ENCODE data around the gene RFC5.

RFC5 gene

DNA sequence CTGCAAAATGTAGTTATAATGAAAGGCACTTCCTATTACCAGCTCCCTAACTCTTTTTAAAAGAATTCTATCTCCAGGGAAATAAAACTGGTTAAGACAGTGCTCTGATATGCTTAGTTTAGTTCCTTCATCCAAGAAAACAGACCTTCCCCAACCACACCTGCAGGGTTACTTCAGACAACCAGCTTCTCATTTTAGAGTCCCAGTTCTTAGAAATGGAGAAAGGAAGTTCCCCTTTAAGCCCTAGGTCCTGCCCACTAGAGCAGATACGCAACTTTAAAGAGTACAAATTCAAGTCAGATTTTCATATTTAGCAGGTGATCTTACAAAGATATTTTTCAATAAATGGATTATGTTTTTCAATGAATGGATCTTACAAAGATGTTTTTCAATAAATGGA is 48.9 kb downstream of the RFC5 start:
- TF ChIP-seq FOXP2 (optimal IDR thresholded peaks at IDR 0.05; ENCODE audit: borderline replicate concordance, extremely low read depth, extremely low read length, insufficient read depth) = no peak
- no peak for TF ChIP-seq POLR2AphosphoS5 (IDR thresholded peaks at IDR 0.05; ENCODE audit: low read depth, low read length)
- no peak for TF ChIP-seq REST (IDR thresholded peaks at IDR 0.05; ENCODE audit: insufficient read depth in 1 of 2, low read depth in 2 of 2, low read length in 2 of 2)
- TF ChIP-seq TAF1 (IDR thresholded peaks at IDR 0.05; ENCODE audit: borderline replicate concordance, insufficient read depth, low read length) = no peak
- TF ChIP-seq SIN3A (IDR thresholded peaks at IDR 0.05; ENCODE audit: borderline replicate concordance, insufficient read depth, low read length) = no peak

DNA sequence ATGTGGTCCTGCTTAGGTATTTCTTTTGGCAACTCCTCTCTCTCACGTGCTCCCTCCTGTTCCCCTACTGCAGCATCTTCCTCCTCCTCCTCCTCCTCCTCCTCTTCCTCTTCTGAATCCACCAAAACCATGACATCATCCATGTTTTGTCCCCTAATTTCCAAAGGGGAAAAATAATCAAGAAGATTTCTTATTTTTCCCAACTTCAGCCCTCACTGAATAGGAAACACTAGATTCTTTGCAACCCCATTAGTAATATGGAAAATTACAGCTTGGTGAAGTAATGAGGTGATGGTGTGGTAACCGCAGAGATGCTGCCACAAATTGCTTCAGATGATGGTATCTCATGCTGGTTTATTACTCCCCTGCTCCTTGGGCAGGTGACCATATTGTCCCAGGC is 51.9 kb downstream of the RFC5 start:
- TF ChIP-seq SIN3A (IDR thresholded peaks at IDR 0.05; ENCODE audit: borderline replicate concordance, insufficient read depth, low read length) = no peak
- no peak for TF ChIP-seq POLR2AphosphoS5 (IDR thresholded peaks at IDR 0.05; ENCODE audit: low read depth, low read length)

- TF ChIP-seq REST (IDR thresholded peaks at IDR 0.05; ENCODE audit: insufficient read depth in 1 of 2, low read depth in 2 of 2, low read length in 2 of 2) (no peak), TAF1 (IDR thresholded peaks at IDR 0.05; ENCODE audit: borderline replicate concordance, insufficient read depth, low read length) (no peak), POLR2AphosphoS5 (IDR thresholded peaks at IDR 0.05; ENCODE audit: low read depth, low read length) (no peak), SIN3A (IDR thresholded peaks at IDR 0.05; ENCODE audit: borderline replicate concordance, insufficient read depth, low read length) (no peak), FOXP2 (optimal IDR thresholded peaks at IDR 0.05; ENCODE audit: borderline replicate concordance, extremely low read depth, extremely low read length, insufficient read depth) (no peak)
These were observed 54.1 kb downstream of the RFC5 start for GRCh38 chr12:118070650-118071049.

- no peak for TF ChIP-seq SIN3A (IDR thresholded peaks at IDR 0.05; ENCODE audit: borderline replicate concordance, insufficient read depth, low read length)
- no peak for TF ChIP-seq REST (IDR thresholded peaks at IDR 0.05; ENCODE audit: insufficient read depth in 1 of 2, low read depth in 2 of 2, low read length in 2 of 2)
- TF ChIP-seq TAF1 (IDR thresholded peaks at IDR 0.05; ENCODE audit: borderline replicate concordance, insufficient read depth, low read length) = no peak
- TF ChIP-seq FOXP2 (optimal IDR thresholded peaks at IDR 0.05; ENCODE audit: borderline replicate concordance, extremely low read depth, extremely low read length, insufficient read depth) = no peak
- no peak for TF ChIP-seq POLR2AphosphoS5 (IDR thresholded peaks at IDR 0.05; ENCODE audit: low read depth, low read length)
These were observed 57.3 kb downstream of the RFC5 start for GRCh38 chr12:118073768-118074167.
